C4-2B (cell line): Measurements from ENCODE around the gene PRTG.

Experiments
- H3K27ac ChIP-seq: fragments of 450-650 bp; 2 replicates; pipeline ENCODE4 v1.5.1; 2017
- ZFX ChIP-seq: fragments of 450-650 bp; IDR thresholded peaks from 2 replicates; pipeline ENCODE4 v1.6.1; 2017
- TF ChIP-seq, protein P1 (sequence below): fragments of 450-650 bp; conservative IDR thresholded peaks from 2 replicates; pipeline ENCODE4 v1.5.1; 2017; ENCODE audit warnings: mild to moderate bottlenecking

PRTG gene

DNA sequence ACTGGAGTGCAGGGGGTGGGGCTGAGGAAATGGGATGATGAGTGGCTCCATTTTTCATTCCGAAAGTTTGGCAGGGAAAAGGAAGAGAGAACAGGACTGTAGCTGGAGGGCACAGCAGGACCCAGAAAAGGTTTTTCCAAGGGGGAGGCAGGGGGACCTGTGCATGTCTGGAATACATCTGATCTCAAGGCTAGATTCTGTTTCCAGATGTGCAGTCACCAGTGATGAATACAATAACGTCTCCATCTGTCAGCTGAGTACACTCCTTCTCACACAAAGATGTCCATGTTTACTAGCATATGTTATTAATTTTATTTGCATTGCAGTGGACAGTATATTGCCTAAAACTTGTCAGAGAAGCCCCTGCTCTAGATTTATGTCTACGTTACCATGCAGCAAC is 39.9 kb upstream of the PRTG start:
- TF ChIP-seq, protein P1, sequence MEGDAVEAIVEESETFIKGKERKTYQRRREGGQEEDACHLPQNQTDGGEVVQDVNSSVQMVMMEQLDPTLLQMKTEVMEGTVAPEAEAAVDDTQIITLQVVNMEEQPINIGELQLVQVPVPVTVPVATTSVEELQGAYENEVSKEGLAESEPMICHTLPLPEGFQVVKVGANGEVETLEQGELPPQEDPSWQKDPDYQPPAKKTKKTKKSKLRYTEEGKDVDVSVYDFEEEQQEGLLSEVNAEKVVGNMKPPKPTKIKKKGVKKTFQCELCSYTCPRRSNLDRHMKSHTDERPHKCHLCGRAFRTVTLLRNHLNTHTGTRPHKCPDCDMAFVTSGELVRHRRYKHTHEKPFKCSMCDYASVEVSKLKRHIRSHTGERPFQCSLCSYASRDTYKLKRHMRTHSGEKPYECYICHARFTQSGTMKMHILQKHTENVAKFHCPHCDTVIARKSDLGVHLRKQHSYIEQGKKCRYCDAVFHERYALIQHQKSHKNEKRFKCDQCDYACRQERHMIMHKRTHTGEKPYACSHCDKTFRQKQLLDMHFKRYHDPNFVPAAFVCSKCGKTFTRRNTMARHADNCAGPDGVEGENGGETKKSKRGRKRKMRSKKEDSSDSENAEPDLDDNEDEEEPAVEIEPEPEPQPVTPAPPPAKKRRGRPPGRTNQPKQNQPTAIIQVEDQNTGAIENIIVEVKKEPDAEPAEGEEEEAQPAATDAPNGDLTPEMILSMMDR: no peak
- no peak for TF ChIP-seq ZFX
- no peak overlapping the region for H3K27ac ChIP-seq

DNA sequence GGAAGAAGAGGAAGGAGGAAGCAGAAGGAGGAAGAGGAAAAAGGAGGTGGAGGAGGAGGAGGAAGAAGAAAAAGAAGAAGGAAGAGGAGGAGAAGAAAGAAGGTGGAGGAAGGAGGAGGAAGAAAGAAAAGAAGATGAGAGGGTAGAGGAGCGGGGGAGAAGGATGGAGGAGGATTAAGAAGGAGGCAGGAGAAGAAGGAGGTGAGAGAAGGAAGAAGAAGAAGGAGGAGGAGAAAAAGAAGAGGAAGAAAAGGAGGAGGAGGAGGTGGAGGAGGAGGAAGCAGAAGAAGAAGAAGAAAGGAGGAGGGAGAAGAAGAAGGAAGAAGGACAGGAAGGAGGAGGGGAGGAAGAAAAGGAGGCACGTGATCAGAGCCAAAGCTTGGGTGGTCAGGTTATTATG is 37.3 kb upstream of the PRTG start:
- TF ChIP-seq ZFX: no peak
- TF ChIP-seq, protein P1: no peak
- no peak overlapping the region for H3K27ac ChIP-seq

DNA sequence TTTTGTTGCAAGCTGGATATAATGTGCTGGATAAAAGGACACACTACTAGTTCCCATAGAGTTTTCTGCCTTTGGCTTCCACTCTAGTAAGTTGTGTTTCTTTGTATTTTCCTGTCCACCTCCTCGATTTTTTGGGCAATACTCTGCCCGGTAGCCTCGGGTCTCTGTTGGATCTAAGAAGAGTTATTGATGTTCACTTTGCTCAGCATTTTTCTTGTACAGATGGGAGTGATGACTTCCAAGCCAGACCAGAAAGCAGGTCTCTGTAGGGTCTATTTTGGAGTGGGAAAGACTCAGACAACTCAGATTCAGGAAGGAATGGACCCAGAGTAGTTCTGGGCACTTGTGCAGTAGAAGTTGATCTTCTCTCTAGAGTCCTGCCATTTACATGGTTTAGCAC is 36.0 kb upstream of the PRTG start:
- TF ChIP-seq ZFX: no peak
- TF ChIP-seq, protein P1: no peak

DNA sequence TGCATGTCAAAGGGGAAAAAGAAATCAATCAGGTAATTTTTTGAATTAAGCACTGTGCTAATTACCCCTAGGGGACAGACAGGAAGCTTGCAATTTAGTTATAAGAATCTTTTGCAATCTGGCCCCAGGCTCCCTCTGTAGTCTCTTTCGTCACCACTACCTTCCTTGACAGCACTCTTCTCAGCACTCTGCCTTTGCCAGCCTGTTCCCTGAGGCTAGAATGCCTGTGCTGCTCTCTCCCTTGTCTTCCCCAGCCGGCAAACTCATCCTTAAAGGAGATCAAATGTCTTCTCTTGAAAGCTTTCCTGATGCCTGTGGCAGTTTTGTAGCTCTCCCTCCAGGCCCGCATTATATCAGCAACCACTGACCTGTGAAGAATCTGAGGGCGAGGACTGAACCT is 32.4 kb upstream of the PRTG start:
- TF ChIP-seq, protein P1: no peak
- TF ChIP-seq ZFX: no peak

More for the DNA sequence above, 36.0 kb upstream of the PRTG start:
- no peak overlapping the region for H3K27ac ChIP-seq

DNA sequence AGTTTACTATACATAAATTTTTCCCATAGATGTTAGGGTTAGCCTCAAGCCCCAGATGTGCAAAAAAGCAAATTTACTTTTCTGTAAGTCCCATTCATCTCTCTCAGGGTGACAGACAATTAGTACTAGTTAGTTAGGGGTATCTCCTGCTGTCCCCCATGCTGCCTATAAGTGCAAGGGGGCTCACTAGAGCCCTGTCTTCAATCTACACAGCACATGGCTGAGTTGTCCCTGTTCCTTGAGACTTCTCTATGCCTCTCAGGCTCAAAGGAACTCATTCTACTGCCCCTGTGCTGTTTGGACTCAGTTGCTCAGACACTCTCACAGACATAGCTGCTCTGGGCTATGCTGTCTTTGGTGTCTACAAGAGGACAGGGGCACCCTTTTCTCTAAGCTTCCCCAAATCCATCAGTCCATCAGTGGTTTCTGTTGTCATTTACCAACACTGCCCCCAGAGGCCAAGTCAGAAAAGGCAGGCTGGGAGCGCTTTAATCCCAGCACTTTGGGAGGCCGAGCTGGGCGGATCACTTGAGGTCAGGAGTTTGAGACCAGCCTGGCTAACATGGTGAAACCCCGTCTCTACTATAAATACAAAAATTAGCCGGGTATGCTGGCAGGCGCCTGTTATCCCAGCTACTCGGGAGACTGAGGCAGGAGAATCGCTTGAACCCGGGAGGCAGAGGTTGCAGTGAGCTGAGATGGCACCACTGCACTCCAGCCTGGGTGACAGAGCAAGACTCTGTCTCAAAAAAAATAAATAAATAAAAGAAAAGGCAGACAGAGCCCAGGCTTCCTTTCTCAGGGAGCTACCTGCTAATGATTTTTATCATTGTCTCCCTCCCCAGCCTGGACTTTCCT is 31.4 kb upstream of the PRTG start:
- H3K27ac ChIP-seq: no peak overlapping the region
- TF ChIP-seq, protein P1: peak; percentile 84
- TF ChIP-seq ZFX: no peak

More for the DNA sequence above, 32.4 kb upstream of the PRTG start:
- H3K27ac ChIP-seq: no peak overlapping the region

DNA sequence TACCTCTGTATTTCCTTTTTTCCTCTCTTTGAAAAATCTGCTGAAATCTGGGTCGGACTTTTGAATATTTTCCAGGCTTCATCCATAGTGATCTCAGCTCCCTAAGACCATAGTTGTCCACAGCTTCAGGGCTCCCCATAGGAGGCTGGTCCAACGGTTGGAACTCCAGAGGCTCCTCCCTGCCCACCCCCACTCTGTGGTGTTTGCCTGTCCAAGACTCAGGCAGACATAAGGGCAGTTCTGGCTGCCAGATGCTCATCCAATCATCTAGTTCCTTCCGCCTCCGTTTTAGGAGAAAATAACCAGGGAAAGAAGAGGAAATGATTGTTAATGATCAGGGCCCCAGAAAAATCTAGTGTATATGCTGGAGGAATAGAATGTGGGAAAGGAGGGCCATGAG is 27.9 kb upstream of the PRTG start:
- H3K27ac ChIP-seq: no peak overlapping the region
- TF ChIP-seq, protein P1: no peak
- no peak for TF ChIP-seq ZFX

DNA sequence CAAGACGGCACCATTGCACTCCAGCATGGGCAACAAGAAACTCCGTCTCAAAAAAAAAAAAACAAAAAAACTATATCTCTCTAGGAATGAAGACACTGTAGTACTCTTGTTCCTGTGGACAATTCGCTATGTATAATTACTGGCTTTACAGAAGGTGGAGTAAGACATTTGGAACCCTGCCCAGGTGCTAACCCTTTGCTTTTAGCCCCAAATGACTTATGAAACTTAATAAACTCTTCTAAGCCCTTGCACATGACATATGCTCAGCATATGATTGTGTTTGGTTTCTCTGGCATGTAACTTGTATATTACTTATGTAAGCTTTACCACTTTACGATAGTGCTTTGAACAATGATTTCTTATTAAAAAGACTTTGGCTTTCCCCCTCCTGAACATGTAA is 27.3 kb upstream of the PRTG start:
- no peak overlapping the region for H3K27ac ChIP-seq
- no peak for TF ChIP-seq ZFX

DNA sequence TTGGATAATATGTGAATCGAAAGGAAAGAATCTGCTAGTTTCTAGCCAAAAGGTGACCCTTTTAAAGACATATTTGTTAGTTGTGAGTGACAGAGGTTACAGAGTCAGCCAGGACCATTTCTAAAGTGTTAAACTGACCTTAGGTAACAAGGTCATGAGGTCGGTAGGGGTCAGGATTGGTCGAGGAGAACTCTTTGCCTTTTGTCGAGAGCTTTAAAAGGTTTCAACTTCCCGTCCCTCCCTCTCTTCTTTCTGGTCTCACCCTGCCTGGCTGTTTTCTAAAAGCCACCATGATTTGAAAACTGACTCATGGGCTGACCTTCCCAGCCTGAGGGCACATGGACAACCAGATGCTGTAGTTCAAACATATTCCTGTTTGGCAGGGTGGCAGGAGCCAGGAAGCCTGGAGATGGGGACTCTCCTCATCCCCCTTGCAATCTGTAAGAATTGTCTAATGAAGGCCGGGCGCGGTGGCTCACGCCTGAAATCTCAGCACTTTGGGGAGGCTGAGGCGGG is 25.8 kb upstream of the PRTG start:
- TF ChIP-seq, protein P1: no peak
- TF ChIP-seq ZFX: no peak
- H3K27ac ChIP-seq: no peak overlapping the region
